NT2/D1 (cell line): Measurements from ENCODE around the gene LTN1.

Experiments used
- SUZ12 ChIP-seq: IDR thresholded peaks from 2 replicates; pipeline ENCODE4 v1.6.1; 2011; ENCODE audit not compliant: insufficient read length, insufficient read depth; ENCODE audit errors: extremely low read depth
- YY1 ChIP-seq: IDR thresholded peaks from 2 replicates; pipeline ENCODE4 v1.6.1; 2011; ENCODE audit not compliant: insufficient read length, insufficient read depth
- ZNF274 ChIP-seq: IDR thresholded peaks from 2 replicates; pipeline ENCODE4 v1.6.1; 2011; ENCODE audit warnings: mild to moderate bottlenecking, low read depth, low read length

GRCh38 chr21:28986677-28987076, 6.0 kb downstream of the LTN1 start:
- no peak for TF ChIP-seq SUZ12
- TF ChIP-seq YY1, result no peak
- no peak for TF ChIP-seq ZNF274
